Fibroblast of lung (primary cell): ENCODE data around the gene RTKN. TPM values are rescaled to one million over a fixed set of nuclear protein-coding genes. Genes with fewer than 3 reads are reported as not detected.

ENCODE experiments used
- DNase-seq, 2 donors: peaks; one replicate each; pipeline versions ENCODE4 v3.0.0 to v3.0.0-alpha.2; 2010; ENCODE audit warnings: low read depth in 2 of 2
- H2AFZ ChIP-seq: 2 replicates; pipeline ENCODE4 v1.5.1; 2012; ENCODE audit warnings: low read length, control low read depth, inconsistent platforms
- H3K27ac ChIP-seq: 2 replicates; pipeline ENCODE4 v1.5.1; 2011; ENCODE audit warnings: low read length, control low read depth; ENCODE audit not compliant: insufficient read depth
- H3K27me3 ChIP-seq: 2 replicates; pipeline ENCODE4 v1.5.1; 2011; ENCODE audit warnings: mild to moderate bottlenecking, low read length; ENCODE audit not compliant: control insufficient read depth, insufficient read depth
- H3K36me3 ChIP-seq: 2 replicates; pipeline ENCODE4 v1.5.1; 2011; ENCODE audit warnings: low read length; ENCODE audit not compliant: control insufficient read depth, insufficient read depth
- H3K4me1 ChIP-seq: 2 replicates; pipeline ENCODE4 v1.5.1; 2011; ENCODE audit warnings: low read length; ENCODE audit not compliant: control insufficient read depth, insufficient read depth; ENCODE audit errors: extremely low read depth
- H3K4me2 ChIP-seq: 2 replicates; pipeline ENCODE4 v1.5.1; 2011; ENCODE audit warnings: low read length, control low read depth; ENCODE audit not compliant: insufficient read depth; ENCODE audit errors: extremely low read depth
- H3K4me3 ChIP-seq, 4 experiments: fragments of 200-600 bp in 1 of 4; sonication (generic) in 1 of 4; replicated peaks in 1 of 4; 2 replicates each; pipeline ENCODE4 v1.5.1; 2011 to 2016; ENCODE audit warnings: low read length in 4 of 4, low read depth in 3 of 4, mild to moderate bottlenecking in 3 of 4, control low read depth in 2 of 4, inconsistent platforms in 1 of 4, mixed read lengths in 1 of 4; ENCODE audit not compliant: insufficient read depth in 1 of 4; ENCODE audit errors: control extremely low read depth in 1 of 4
- H3K79me2 ChIP-seq: 2 replicates; pipeline ENCODE4 v1.5.1; 2012; ENCODE audit warnings: mild to moderate bottlenecking, low read length, inconsistent platforms; ENCODE audit not compliant: control insufficient read depth, insufficient read depth
- H3K9ac ChIP-seq: 2 replicates; pipeline ENCODE4 v1.5.1; 2011; ENCODE audit warnings: mild to moderate bottlenecking, low read length, control low read depth; ENCODE audit not compliant: insufficient read depth
- H3K9me3 ChIP-seq: 2 replicates; pipeline ENCODE4 v1.5.1; 2012; ENCODE audit warnings: low read depth, low read length; ENCODE audit not compliant: control insufficient read depth, insufficient read depth
- H4K20me1 ChIP-seq: 2 replicates; pipeline ENCODE4 v1.5.1; 2011; ENCODE audit warnings: low read length; ENCODE audit not compliant: control insufficient read depth, insufficient read depth; ENCODE audit errors: extremely low read depth
- EZH2 ChIP-seq: IDR thresholded peaks from 2 replicates; pipeline ENCODE4 v1.5.1; 2012; ENCODE audit warnings: low read length, control low read depth, mild to moderate bottlenecking; ENCODE audit errors: missing control alignments
- polyA plus RNA-seq, 2 donors: library from polyadenylated mRNA; depleted of rRNA in 1 of 2; stranded (reverse) in 1 of 2; unstranded in 1 of 2; fragments of >200 nt; gene quantifications; 2 replicates each; pipeline ENCODE4 v1.2.1, GENCODE V29; 2011 to 2012; ENCODE audit warnings: missing spikeins in 1 of 2
- total RNA-seq: library from RNA; depleted of rRNA; stranded (reverse); fragments of >200 nt; gene quantifications from 2 replicates; pipeline ENCODE4 v1.2.1, GENCODE V29; 2014
- TF ChIP-seq, protein P1 (sequence below), 2 donors: IDR thresholded peaks in 1 of 2; conservative IDR thresholded peaks in 1 of 2; 1 replicate in 1 of 2; 2 replicates in 1 of 2; pipeline ENCODE4 v1.5.1; 2011 to 2012; ENCODE audit warnings: low read length in 2 of 2, control low read depth in 1 of 2, inconsistent platforms in 1 of 2, low read depth in 1 of 2, mild to moderate bottlenecking in 1 of 2

RTKN gene
- total and polyA plus RNA-seq, 2 donors (not counting 1 experiment from before 2014, with no cell fraction given) = 8.3 to 16.0 TPM

DNA sequence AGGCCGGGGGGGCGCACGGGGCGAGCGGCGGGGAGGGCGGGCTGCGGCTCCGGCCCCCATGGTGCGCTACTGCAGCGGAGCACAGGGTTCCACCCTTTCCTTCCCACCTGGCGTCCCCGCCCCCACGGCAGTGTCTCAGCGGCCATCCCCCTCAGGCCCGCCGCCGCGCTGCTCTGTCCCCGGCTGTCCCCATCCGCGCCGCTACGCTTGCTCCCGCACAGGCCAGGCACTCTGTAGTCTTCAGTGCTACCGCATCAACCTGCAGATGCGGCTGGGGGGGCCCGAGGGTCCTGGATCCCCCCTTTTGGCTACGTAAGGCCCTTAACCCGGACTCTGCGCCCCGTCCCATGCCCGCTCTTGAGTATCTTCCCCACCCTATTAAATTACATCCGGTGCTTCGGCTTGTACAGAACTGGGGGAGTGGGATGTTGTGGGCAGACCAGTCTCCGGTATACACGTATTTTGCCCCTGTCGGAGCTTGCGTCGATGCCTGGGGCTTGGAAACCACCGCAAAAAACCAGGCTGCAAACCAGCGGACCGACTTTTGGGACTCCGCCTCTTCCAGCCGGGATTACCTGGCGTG, 15.9 kb upstream of the RTKN start:
- H3K9ac ChIP-seq = peak overlapping the region; percentile 40
- no peak for TF ChIP-seq EZH2
- TF ChIP-seq, protein P1, sequence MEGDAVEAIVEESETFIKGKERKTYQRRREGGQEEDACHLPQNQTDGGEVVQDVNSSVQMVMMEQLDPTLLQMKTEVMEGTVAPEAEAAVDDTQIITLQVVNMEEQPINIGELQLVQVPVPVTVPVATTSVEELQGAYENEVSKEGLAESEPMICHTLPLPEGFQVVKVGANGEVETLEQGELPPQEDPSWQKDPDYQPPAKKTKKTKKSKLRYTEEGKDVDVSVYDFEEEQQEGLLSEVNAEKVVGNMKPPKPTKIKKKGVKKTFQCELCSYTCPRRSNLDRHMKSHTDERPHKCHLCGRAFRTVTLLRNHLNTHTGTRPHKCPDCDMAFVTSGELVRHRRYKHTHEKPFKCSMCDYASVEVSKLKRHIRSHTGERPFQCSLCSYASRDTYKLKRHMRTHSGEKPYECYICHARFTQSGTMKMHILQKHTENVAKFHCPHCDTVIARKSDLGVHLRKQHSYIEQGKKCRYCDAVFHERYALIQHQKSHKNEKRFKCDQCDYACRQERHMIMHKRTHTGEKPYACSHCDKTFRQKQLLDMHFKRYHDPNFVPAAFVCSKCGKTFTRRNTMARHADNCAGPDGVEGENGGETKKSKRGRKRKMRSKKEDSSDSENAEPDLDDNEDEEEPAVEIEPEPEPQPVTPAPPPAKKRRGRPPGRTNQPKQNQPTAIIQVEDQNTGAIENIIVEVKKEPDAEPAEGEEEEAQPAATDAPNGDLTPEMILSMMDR (conservative IDR thresholded peaks at IDR 0.05 in 1 of 2, IDR thresholded peaks at IDR 0.05 in 1 of 2; ENCODE audit: low read depth in 1 of 2, low read length in 2 of 2) = no peak
- no peaks in the 10 kb centered on the region for H3K9me3 ChIP-seq
- no peaks in the 10 kb centered on the region for H4K20me1 ChIP-seq
- peak overlapping the region; percentile 41 for H2AFZ ChIP-seq
- peak overlapping the region; percentile 31 to 84 (median 48) for H3K4me3 ChIP-seq
- peaks cover 4% of the 10 kb centered on the region for H3K79me2 ChIP-seq
- peak overlapping the region; percentile 67 for H3K4me2 ChIP-seq
- H3K27me3 ChIP-seq = no peaks in the 10 kb centered on the region
- H3K36me3 ChIP-seq = peaks cover 15% of the 10 kb centered on the region
- DNase-seq = no peak
- H3K27ac ChIP-seq = peak overlapping the region; percentile 41
- H3K4me1 ChIP-seq = peaks cover 19% of the 10 kb centered on the region

DNA sequence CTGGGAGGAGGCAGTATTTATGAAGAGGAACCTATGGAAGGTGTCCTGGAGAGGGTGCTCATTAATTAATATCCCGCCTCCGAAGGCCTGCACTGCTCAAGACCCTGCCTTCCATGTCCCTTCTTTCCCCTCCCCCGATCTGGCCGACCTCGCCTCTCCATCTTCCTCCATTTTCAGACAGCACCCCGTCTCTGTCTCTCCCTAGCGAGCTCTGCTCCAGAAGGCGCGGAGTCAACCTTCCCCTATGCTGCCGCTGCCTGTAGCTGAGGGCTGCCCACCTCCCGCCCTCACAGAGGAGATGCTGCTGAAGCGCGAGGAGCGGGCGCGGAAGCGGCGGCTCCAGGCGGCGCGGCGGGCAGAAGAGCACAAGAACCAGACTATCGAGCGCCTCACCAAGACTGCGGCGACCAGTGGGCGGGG, 15.4 kb upstream of the RTKN start:
- Histone ChIP-seq H3K4me1 (peaks cover 19% of the 10 kb centered on the region), H3K4me3 (peak overlapping the region; percentile 42 to 64 (median 51)), H3K27me3 (no peaks in the 10 kb centered on the region), H3K27ac (no peak overlapping the region), H3K36me3 (peaks cover 10% of the 10 kb centered on the region), H3K79me2 (peaks cover 4% of the 10 kb centered on the region), H2AFZ (peak overlapping the region; percentile 38), H3K9ac (peak overlapping the region; percentile 32), H3K9me3 (no peaks in the 10 kb centered on the region), H3K4me2 (peak overlapping the region; percentile 95), H4K20me1 (no peaks in the 10 kb centered on the region)
- TF ChIP-seq, protein P1 (conservative IDR thresholded peaks at IDR 0.05 in 1 of 2, IDR thresholded peaks at IDR 0.05 in 1 of 2; ENCODE audit: low read depth in 1 of 2, low read length in 2 of 2) = no peak
- TF ChIP-seq EZH2 = no peak
- peak; percentile 22 to 60 for DNase-seq

DNA sequence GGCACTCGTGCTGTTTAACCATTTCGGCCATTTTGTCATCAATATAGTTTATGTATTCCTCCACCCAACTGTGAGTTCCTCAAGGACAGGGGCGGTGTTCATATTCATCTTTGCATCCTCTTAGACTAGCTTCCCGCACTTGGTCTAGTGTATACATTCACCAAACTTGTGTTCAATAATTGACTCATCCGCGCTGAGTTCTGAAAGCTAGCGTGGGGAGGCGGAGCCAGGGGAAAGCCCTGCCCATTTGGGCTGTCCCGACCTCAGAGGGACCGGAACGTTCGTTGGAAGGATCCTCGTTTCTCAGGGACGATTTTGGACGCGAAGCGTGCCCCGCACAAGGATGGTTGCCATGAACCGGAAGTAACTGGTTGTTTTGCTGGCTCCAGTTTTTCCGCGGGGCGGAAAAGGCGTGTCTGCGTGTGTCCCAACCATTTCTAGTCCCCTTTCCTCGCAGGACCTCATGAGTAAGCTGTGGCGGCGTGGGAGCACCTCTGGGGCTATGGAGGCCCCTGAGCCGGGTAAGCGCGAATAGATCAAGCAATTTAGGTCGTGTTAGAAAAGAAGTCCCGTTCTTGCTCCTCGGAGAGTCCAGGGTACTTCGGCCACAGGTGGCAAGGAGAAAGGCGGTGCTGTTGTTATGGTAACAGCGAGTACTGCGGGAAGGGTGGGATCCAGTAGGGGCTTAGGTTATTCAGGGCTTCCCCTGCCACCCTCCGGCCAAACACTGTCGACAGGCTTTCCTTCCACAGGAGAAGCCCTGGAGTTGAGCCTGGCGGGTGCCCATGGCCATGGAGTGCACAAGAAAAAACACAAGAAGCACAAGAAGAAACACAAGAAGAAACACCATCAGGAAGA, 13.1 kb upstream of the RTKN start, which contains the start of gene INO80B:
INO80B (plus strand) TSS at position 434 of the 858 bp plus-strand sequence; CDS start at position 464, 30 bp downstream.
- Histone ChIP-seq H2AFZ (peak within 1 kb of the TSS; percentile 80), H3K27ac (peak within 1 kb of the TSS; percentile 52), H3K9me3 (no peaks in the 10 kb centered on the region), H3K4me2 (peak within 1 kb of the TSS; percentile 98), H3K79me2 (peaks cover 4% of the 10 kb centered on the region), H3K36me3 (no peaks in the 10 kb centered on the region), H3K27me3 (no peaks in the 10 kb centered on the region), H4K20me1 (no peaks in the 10 kb centered on the region), H3K4me1 (peaks cover 19% of the 10 kb centered on the region), H3K4me3 (peak within 1 kb of the TSS; percentile 76 to 89 (median 87)), H3K9ac (peak within 1 kb of the TSS; percentile 32)
- TF ChIP-seq, protein P1 (conservative IDR thresholded peaks at IDR 0.05 in 1 of 2, IDR thresholded peaks at IDR 0.05 in 1 of 2; ENCODE audit: low read depth in 1 of 2, low read length in 2 of 2) = no peak
- no peak for TF ChIP-seq EZH2
- peak; percentile 97 to 99 for DNase-seq
